ENCODE data around the gene AFAP1L1.

GRCh38 chr5:149289301-149289700 lies 17.6 kb downstream of the AFAP1L1 start:
- TF ChIP-seq CTCF (IDR thresholded peaks at IDR 0.05) (no peak), POLR2AphosphoS5 (IDR thresholded peaks at IDR 0.05) (no peak)
